Right atrium auricular region (tissue), 2 donors: ENCODE measurements around the gene KCNQ1. TPM values are rescaled to one million over a fixed set of nuclear protein-coding genes. Genes with fewer than 3 reads are reported as not detected.
A peak's percentile ranks its signal among the peaks of the same experiment; 100 is the strongest.

Experiments
- DNase-seq: peaks from one replicate; pipeline ENCODE4 v3.0.0-alpha.2; 2019; ENCODE audit warnings: low spot score
- H3K27ac ChIP-seq, 2 donors: fragments of 200-600 bp; sonication (generic); 1 replicate in 1 of 2; 2 replicates in 1 of 2; pipeline ENCODE4 v1.5.1; 2016 to 2019
- H3K27me3 ChIP-seq, 2 donors: fragments of 200-600 bp; sonication (generic); one replicate each; pipeline versions ENCODE4 v1.5.1 to v1.6.0; 2017 to 2019
- H3K36me3 ChIP-seq: fragments of 200-600 bp; sonication (generic); one replicate; pipeline ENCODE4 v1.5.1; 2016
- H3K4me1 ChIP-seq, 2 donors: fragments of 200-600 bp; sonication (generic); one replicate each; pipeline versions ENCODE4 v1.5.1 to v1.6.0; 2017 to 2019
- H3K4me3 ChIP-seq, 2 donors: fragments of 200-600 bp; sonication (generic); 1 replicate in 1 of 2; 2 replicates in 1 of 2; pipeline ENCODE4 v1.5.1; 2017 to 2019; ENCODE audit warnings: mild to moderate bottlenecking in 1 of 2, moderate library complexity in 1 of 2
- H3K9me3 ChIP-seq, 2 donors: fragments of 200-600 bp; sonication (generic); one replicate each; pipeline ENCODE4 v1.5.1; 2019
- CTCF ChIP-seq, 2 donors: fragments of 200-600 bp; sonication (generic); IDR thresholded peaks; one replicate each; pipeline ENCODE4 v1.5.1; 2019; ENCODE audit warnings: antibody characterized with exemption in 2 of 2
- total RNA-seq, 2 donors: library from RNA; depleted of rRNA; stranded (reverse); fragments of >200 nt; gene quantifications; one replicate each; pipeline ENCODE4 v1.1.0, GENCODE V29; 2016

Gene KCNQ1
- total RNA-seq, 2 donors from 2014 or later, result 12.7 to 25.1 TPM

- H3K4me1 ChIP-seq, result peaks cover 3 to 71% of the 10 kb centered on the region in 2 donors
- H3K27me3 ChIP-seq, result no peaks in the 10 kb centered on the region
- no peak for TF ChIP-seq CTCF (IDR thresholded peaks at IDR 0.05)
- DNase-seq, result peak; percentile 50
- H3K4me3 ChIP-seq, result no peak overlapping the region
- peak overlapping the region; percentile 80 to 81 for H3K27ac ChIP-seq
- no peaks in the 10 kb centered on the region for H3K36me3 ChIP-seq
- no peaks in the 10 kb centered on the region for H3K9me3 ChIP-seq
Measured at GRCh38 chr11:2510626-2511402, 66.0 kb downstream of the KCNQ1 start.

- Histone ChIP-seq H3K27ac (peak overlapping the region; percentile 80 to 81), H3K4me3 (no peak overlapping the region), H3K4me1 (peaks cover 3 to 80% of the 10 kb centered on the region in 2 donors), H3K36me3 (no peaks in the 10 kb centered on the region), H3K27me3 (no peaks in the 10 kb centered on the region), H3K9me3 (no peaks in the 10 kb centered on the region)
- DNase-seq, result peak; percentile 58
- no peak for TF ChIP-seq CTCF (IDR thresholded peaks at IDR 0.05)
Measured at GRCh38 chr11:2511421-2512369, 66.9 kb downstream of the KCNQ1 start.

GRCh38 chr11:2512431-2513407 lies 67.9 kb downstream of the KCNQ1 start:
- no peaks in the 10 kb centered on the region for H3K36me3 ChIP-seq
- peaks cover 3 to 81% of the 10 kb centered on the region in 2 donors for H3K4me1 ChIP-seq
- no peak overlapping the region for H3K4me3 ChIP-seq
- peak; percentile 49 for DNase-seq
- H3K27ac ChIP-seq, result peak overlapping the region; percentile 80 to 81
- no peaks in the 10 kb centered on the region for H3K27me3 ChIP-seq
- H3K9me3 ChIP-seq, result no peaks in the 10 kb centered on the region
- no peak for TF ChIP-seq CTCF (IDR thresholded peaks at IDR 0.05)

- Histone ChIP-seq H3K4me1 (peaks cover 3 to 81% of the 10 kb centered on the region in 2 donors), H3K27ac (peak overlapping the region; percentile 80 to 81), H3K4me3 (no peak overlapping the region), H3K9me3 (no peaks in the 10 kb centered on the region), H3K36me3 (no peaks in the 10 kb centered on the region), H3K27me3 (no peaks in the 10 kb centered on the region)
- no peak for DNase-seq
- TF ChIP-seq CTCF (IDR thresholded peaks at IDR 0.05), result no peak
Measured at GRCh38 chr11:2513441-2513840, 68.6 kb downstream of the KCNQ1 start.
